ENCODE measurements around the gene VAX1. TPM values are rescaled to one million over a fixed set of nuclear protein-coding genes. Genes with fewer than 3 reads are reported as not detected.

The VAX1 gene
- total RNA-seq, 1 experiment from 2014 or later, result not detected

DNA sequence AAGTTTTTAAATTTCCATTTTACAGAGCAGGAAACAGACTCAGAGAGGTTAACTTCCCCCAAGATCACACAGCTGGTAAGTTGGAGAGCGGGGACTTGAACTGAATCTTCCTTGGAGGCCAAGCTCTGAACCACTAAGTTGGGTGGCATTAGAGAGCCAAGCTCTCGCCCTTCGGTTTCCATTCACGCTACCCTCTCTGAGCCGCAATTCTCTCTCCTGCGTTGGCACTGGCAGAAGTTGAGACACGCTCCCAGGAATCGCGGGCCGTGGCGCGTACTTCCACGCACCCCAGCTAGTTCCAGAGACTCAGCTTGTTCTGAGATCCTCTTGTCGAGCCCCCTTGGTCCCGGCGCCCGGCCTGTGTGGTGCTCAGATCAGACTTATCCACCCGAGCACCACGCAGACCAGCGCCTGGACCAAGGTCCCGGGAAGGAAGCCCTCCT lies 29.3 kb upstream of the VAX1 start:
- H4K5ac ChIP-seq (ENCODE audit: insufficient read length, low read depth, low read length), result no peak overlapping the region
- Mint-ChIP-seq H3K9me3 (peaks cover 0 to 4% of the 10 kb centered on the region in 2 experiments; a peak in 1 of 5 replicates), H3K27me3 (ENCODE audit: low read depth) (peaks cover 99% of the 10 kb centered on the region), H3K27ac (no peak overlapping the region), H3K36me3 (ENCODE audit: insufficient read depth in 1 of 3, low read depth in 3 of 3) (no peaks in the 10 kb centered on the region; a peak in 1 of 7 replicates), H3K4me1 (peaks cover 12 to 40% of the 10 kb centered on the region in 2 experiments), H3K4me3 (peak overlapping the region; percentile 56 to 80)
- H4K91ac ChIP-seq (ENCODE audit: insufficient read length, low read depth, low read length), result no peak overlapping the region
- H3K79me2 ChIP-seq (ENCODE audit: insufficient read depth, low read length), result no peaks in the 10 kb centered on the region
- no peak overlapping the region for H2BK120ac ChIP-seq (ENCODE audit: low read depth, low read length, poor library complexity, severe bottlenecking)
- TF ChIP-seq, protein P1, sequence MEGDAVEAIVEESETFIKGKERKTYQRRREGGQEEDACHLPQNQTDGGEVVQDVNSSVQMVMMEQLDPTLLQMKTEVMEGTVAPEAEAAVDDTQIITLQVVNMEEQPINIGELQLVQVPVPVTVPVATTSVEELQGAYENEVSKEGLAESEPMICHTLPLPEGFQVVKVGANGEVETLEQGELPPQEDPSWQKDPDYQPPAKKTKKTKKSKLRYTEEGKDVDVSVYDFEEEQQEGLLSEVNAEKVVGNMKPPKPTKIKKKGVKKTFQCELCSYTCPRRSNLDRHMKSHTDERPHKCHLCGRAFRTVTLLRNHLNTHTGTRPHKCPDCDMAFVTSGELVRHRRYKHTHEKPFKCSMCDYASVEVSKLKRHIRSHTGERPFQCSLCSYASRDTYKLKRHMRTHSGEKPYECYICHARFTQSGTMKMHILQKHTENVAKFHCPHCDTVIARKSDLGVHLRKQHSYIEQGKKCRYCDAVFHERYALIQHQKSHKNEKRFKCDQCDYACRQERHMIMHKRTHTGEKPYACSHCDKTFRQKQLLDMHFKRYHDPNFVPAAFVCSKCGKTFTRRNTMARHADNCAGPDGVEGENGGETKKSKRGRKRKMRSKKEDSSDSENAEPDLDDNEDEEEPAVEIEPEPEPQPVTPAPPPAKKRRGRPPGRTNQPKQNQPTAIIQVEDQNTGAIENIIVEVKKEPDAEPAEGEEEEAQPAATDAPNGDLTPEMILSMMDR (conservative IDR thresholded peaks at IDR 0.05), result no peak
- peak overlapping the region; percentile 47 for H3K4me2 ChIP-seq (ENCODE audit: insufficient read depth, insufficient read length, low read length)
- H3K23me2 ChIP-seq (ENCODE audit: insufficient read length, low read depth, low read length, poor library complexity, severe bottlenecking), result peaks cover 18% of the 10 kb centered on the region
- no peaks in the 10 kb centered on the region for H4K20me1 ChIP-seq (ENCODE audit: control insufficient read depth, insufficient read depth, insufficient read length)
- no peak overlapping the region for H3K18ac ChIP-seq (ENCODE audit: insufficient read length, low read depth, low read length)
- H4K8ac ChIP-seq (replicated peaks; ENCODE audit: insufficient read length, low read depth, low read length), result no peak overlapping the region
- H2AK5ac ChIP-seq (ENCODE audit: insufficient read length, low read length), result no peak overlapping the region
- no peak overlapping the region for H2BK12ac ChIP-seq (ENCODE audit: insufficient read length, low read depth, low read length)
- H3K14ac ChIP-seq (ENCODE audit: insufficient read depth, low read length), result no peak overlapping the region
- H3K79me1 ChIP-seq (ENCODE audit: insufficient read depth, low read depth, low read length, poor library complexity, severe bottlenecking), result no peaks in the 10 kb centered on the region
- no peak overlapping the region for H2BK20ac ChIP-seq (ENCODE audit: low read depth, low read length, poor library complexity, severe bottlenecking)
- DNase-seq, result no peak
- no peak overlapping the region for H3K27ac ChIP-seq (ENCODE audit: insufficient read length, low read depth, low read length)
- H3K56ac ChIP-seq (ENCODE audit: insufficient read length, low read depth, low read length), result no peak overlapping the region
- no peak overlapping the region for H2BK15ac ChIP-seq (ENCODE audit: low read depth, low read length)
- no peak overlapping the region for H3T11ph ChIP-seq (ENCODE audit: low read length)
- H3K9ac ChIP-seq (ENCODE audit: extremely low read depth, insufficient read length, low read length), result no peak overlapping the region
- H2AFZ ChIP-seq (ENCODE audit: low read length), result no peak overlapping the region
- no peak overlapping the region for H2BK5ac ChIP-seq (ENCODE audit: insufficient read length, low read length)
- no peaks in the 10 kb centered on the region for H3K9me3 ChIP-seq (ENCODE audit: control insufficient read depth, low read depth, low read length)
- no CpG with 5 or more reads among the region's 21 CpGs for WGBS (ENCODE audit: extremely low coverage, insufficient read length, low lambda C conversion rate)
- no peaks in the 10 kb centered on the region; the same call in 1 of the 2 replicates for H3K4me1 ChIP-seq (ENCODE audit: insufficient read depth, low read length)
- H3K27me3 ChIP-seq (ENCODE audit: insufficient read depth, low read length), result peaks cover 88% of the 10 kb centered on the region
- H3K4ac ChIP-seq (ENCODE audit: low read depth, low read length), result no peak overlapping the region
- no peak overlapping the region for H3K23ac ChIP-seq (ENCODE audit: insufficient read length, low read depth, low read length)
